IMR-90 (cell line): ENCODE results near the gene PCDHGB3. TPM values are rescaled to one million over a fixed set of nuclear protein-coding genes. Genes with fewer than 3 reads are reported as not detected.

Experiments used
- ATAC-seq: fragments of 200-7000 bp; cut with Tn5 transposase; 2 replicates; pipeline ENCODE4 v1.9.1; 2020; ENCODE audit warnings: low read depth, mild to moderate bottlenecking, moderate library complexity
- BruUV-seq: library from RNA; stranded (reverse); fragments of 400-500 nt; replicated peaks from 2 replicates; lab custom pipeline; 2021; lab: Mats Ljungman, UMichigan
- CTCF ChIA-PET: fragments of 300-600 bp; formaldehyde crosslinking; extraction: SDS; loops from one replicate; lab custom pipeline; 2021; ENCODE audit warnings: antibody characterized with exemption; lab: Yijun Ruan, JAX
- POLR2A ChIA-PET: fragments of 300-600 bp; sonication (Branson Sonifier 250); formaldehyde crosslinking; loops from one replicate; lab custom pipeline; 2022; ENCODE audit warnings: antibody characterized with exemption; ENCODE audit not compliant: unreplicated experiment; lab: Charles Lee
- DNase-seq: peaks from one replicate; pipeline ENCODE4 v3.0.0; 2013
- H2AFZ ChIP-seq: replicated peaks from 2 replicates; pipeline ENCODE3; 2013; ENCODE audit warnings: low read length, mild to moderate bottlenecking; ENCODE audit not compliant: poor library complexity
- H2AK5ac ChIP-seq: 2 replicates; pipeline ENCODE4 v1.6.1; 2013; ENCODE audit warnings: low read depth, low read length, inconsistent platforms
- H2AK9ac ChIP-seq: replicated peaks from 2 replicates; pipeline ENCODE3; 2013; ENCODE audit warnings: mild to moderate bottlenecking, low read depth, low read length, moderate library complexity; ENCODE audit not compliant: poor library complexity
- H2BK120ac ChIP-seq: 2 replicates; pipeline ENCODE4 v1.6.1; 2013; ENCODE audit warnings: low read depth, low read length, inconsistent platforms
- H2BK15ac ChIP-seq: 3 replicates; pipeline ENCODE4 v1.6.1; 2013; ENCODE audit warnings: low read depth, low read length, inconsistent platforms
- H2BK20ac ChIP-seq: 2 replicates; pipeline ENCODE4 v1.6.1; 2013; ENCODE audit warnings: low read depth, mild to moderate bottlenecking, inconsistent platforms, low read length, moderate library complexity
- H2BK5ac ChIP-seq: 2 replicates; pipeline ENCODE4 v1.6.1; 2013; ENCODE audit warnings: mild to moderate bottlenecking, low read depth, low read length, inconsistent platforms; ENCODE audit not compliant: poor library complexity, severe bottlenecking
- H3K14ac ChIP-seq: replicated peaks from 2 replicates; pipeline ENCODE4 v1.6.1; 2013; ENCODE audit warnings: low read depth, low read length, inconsistent platforms
- H3K18ac ChIP-seq: 2 replicates; pipeline ENCODE4 v1.6.1; 2013; ENCODE audit warnings: low read depth, low read length, control low read depth
- H3K23ac ChIP-seq: 2 replicates; pipeline ENCODE4 v1.6.1; 2013; ENCODE audit warnings: low read depth, low read length, inconsistent platforms
- H3K27ac ChIP-seq: 2 replicates; pipeline ENCODE4 v1.5.1; 2013; ENCODE audit warnings: mild to moderate bottlenecking, control low read depth, low read length; ENCODE audit not compliant: insufficient read depth
- H3K27me3 ChIP-seq: 2 replicates; pipeline ENCODE4 v1.6.1; 2013; ENCODE audit warnings: low read length; ENCODE audit not compliant: control insufficient read depth, insufficient read depth
- H3K36me3 ChIP-seq: 2 replicates; pipeline ENCODE4 v1.6.1; 2013; ENCODE audit warnings: low read length, mixed read lengths; ENCODE audit not compliant: control insufficient read depth, insufficient read depth
- H3K4ac ChIP-seq: 2 replicates; pipeline ENCODE4 v1.6.1; 2013; ENCODE audit warnings: low read depth, low read length, inconsistent platforms
- H3K4me1 ChIP-seq: 2 replicates; pipeline ENCODE4 v1.6.1; 2013; ENCODE audit warnings: low read length, mixed read lengths; ENCODE audit not compliant: control insufficient read depth, insufficient read depth
- H3K4me2 ChIP-seq: 2 replicates; pipeline ENCODE4 v1.6.1; 2013; ENCODE audit warnings: low read depth, mild to moderate bottlenecking, control low read depth, low read length, moderate library complexity
- H3K4me3 ChIP-seq: 2 replicates; pipeline ENCODE4 v1.5.1; 2013; ENCODE audit warnings: low read depth, mild to moderate bottlenecking, control low read depth, low read length, moderate library complexity; ENCODE audit not compliant: insufficient read depth
- H3K56ac ChIP-seq: 2 replicates; pipeline ENCODE4 v1.6.1; 2013; ENCODE audit warnings: low read length, inconsistent platforms; ENCODE audit not compliant: insufficient read depth; ENCODE audit errors: extremely low read depth
- H3K79me1 ChIP-seq, 2 experiments: 2 replicates each; pipeline ENCODE4 v1.6.1; 2013; ENCODE audit warnings: low read length in 2 of 2, inconsistent platforms in 1 of 2, low read depth in 1 of 2
- H3K9ac ChIP-seq: 2 replicates; pipeline ENCODE4 v1.6.1; 2013; ENCODE audit warnings: low read depth, low read length, control low read depth
- H3K9me1 ChIP-seq: 2 replicates; pipeline ENCODE4 v1.6.1; 2013; ENCODE audit warnings: low read length, inconsistent platforms; ENCODE audit not compliant: insufficient read depth
- H3K9me3 ChIP-seq: 2 replicates; pipeline ENCODE4 v1.6.1; 2013; ENCODE audit warnings: low read length; ENCODE audit not compliant: control insufficient read depth, insufficient read depth
- H4K20me1 ChIP-seq: 2 replicates; pipeline ENCODE4 v1.6.1; 2013; ENCODE audit warnings: low read length, inconsistent platforms; ENCODE audit not compliant: insufficient read depth
- H4K5ac ChIP-seq: 2 replicates; pipeline ENCODE4 v1.6.1; 2013; ENCODE audit warnings: mild to moderate bottlenecking, low read depth, low read length, control low read depth
- H4K8ac ChIP-seq, 2 experiments: 2 replicates each; pipeline ENCODE4 v1.6.1; 2013; ENCODE audit warnings: low read depth in 2 of 2, low read length in 2 of 2, control low read depth in 1 of 2, inconsistent platforms in 1 of 2
- H4K91ac ChIP-seq: 2 replicates; pipeline ENCODE4 v1.6.1; 2013; ENCODE audit warnings: low read depth, low read length, inconsistent platforms; ENCODE audit not compliant: insufficient read depth
- CEBPB ChIP-seq: IDR thresholded peaks from 2 replicates; pipeline ENCODE4 v1.6.1; 2012; ENCODE audit warnings: low read depth, low read length, improper control_type of control experiment
- CTCF ChIP-seq: conservative IDR thresholded peaks from 2 replicates; pipeline ENCODE4 v1.5.1; 2012; ENCODE audit warnings: mild to moderate bottlenecking, low read depth, low read length, improper control_type of control experiment
- RAD21 ChIP-seq: IDR thresholded peaks from 2 replicates; pipeline ENCODE4 v1.6.1; 2012; ENCODE audit warnings: low read length, improper control_type of control experiment
- SMC3 ChIP-seq: fragments of 150-350 bp; IDR thresholded peaks from 2 replicates; pipeline ENCODE4 v1.6.1; 2016; ENCODE audit warnings: low read depth, mild to moderate bottlenecking, antibody characterized with exemption, low read length, moderate library complexity
- USF2 ChIP-seq: fragments of 150-350 bp; IDR thresholded peaks from 2 replicates; pipeline ENCODE4 v1.6.1; 2017; ENCODE audit warnings: mild to moderate bottlenecking, antibody characterized with exemption, low read length, low read depth
- WGBS, 2 experiments: methylation state at CpG; one replicate each; pipeline versions ENCODE4 v1.1.5 to v1.1.7; 2013; ENCODE audit warnings: missing lambda C conversion rate in 2 of 2; ENCODE audit not compliant: insufficient read length in 1 of 2; ENCODE audit errors: extremely low coverage in 2 of 2; 5-methylcytosine and 5-hydroxymethylcytosine counted together
- dilution Hi-C: fragments of 300-500 bp; cut with HindIII; formaldehyde crosslinking; loops from one replicate; pipeline ENCODE4 v1.14.3; 2018; ENCODE audit warnings: low sequenced_read_pairs; ENCODE audit not compliant: unreplicated experiment
- in situ Hi-C: fragments of 300-500 bp; cut with MboI; formaldehyde crosslinking; loops from 3 replicates; pipeline ENCODE4 v1.14.3; 2019; ENCODE audit warnings: low sequenced_read_pairs, inconsistent platforms, mixed read lengths
- intact Hi-C: fragments of 100-400 bp; cut with micrococcal nuclease; formaldehyde crosslinking; loops from 2 replicates; pipeline ENCODE4 v1.10.0; 2022
- polyA plus RNA-seq, 3 experiments: library from polyadenylated mRNA; depleted of rRNA; stranded (reverse); fragments of >200 nt; gene quantifications; 2 replicates each; pipeline ENCODE4 v1.2.3, GENCODE V29; 2012; ENCODE audit warnings: low replicate concordance in 1 of 3
- total RNA-seq: library from RNA; depleted of rRNA; stranded (reverse); fragments of >200 nt; gene quantifications from 2 replicates; pipeline ENCODE4 v1.2.3, GENCODE V29; 2012

PCDHGB3 gene
- total and polyA plus RNA-seq, 2 of the 4 experiments (the other 2 are of a cell fraction): 3.4 to 5.9 TPM

- ChIA-PET POLR2A (no interaction called here), CTCF (interaction anchor here (0.7 to 1.9 kb wide), 5 partner anchors 8 to 554 kb away, joined by 3 to 6 read pairs (median 3); partner anchors contain the start of gene PCDHGA1)
- in situ Hi-C loops (no loop called here), intact Hi-C loops (no loop called here), dilution Hi-C loops (no loop called here)
- ATAC-seq (peak; percentile 79), DNase-seq (peak; percentile 66)
- Histone ChIP-seq H2AK5ac (no peak within 1 kb of the TSS), H2BK20ac (no peak within 1 kb of the TSS), H3K27me3 (no peaks in the 10 kb centered on the region; the same call in 1 of the 2 replicates), H3K23ac (no peak within 1 kb of the TSS), H3K56ac (peak within 1 kb of the TSS; percentile 68; the same call in 1 of the 2 replicates), H3K9me1 (no peaks in the 10 kb centered on the region), H2AK9ac (peak within 1 kb of the TSS; percentile 25), H4K5ac (peak within 1 kb of the TSS; percentile 33; the same call in 1 of the 2 replicates), H3K9me3 (peaks cover 32% of the 10 kb centered on the region), H3K79me1 (no peaks in the 10 kb centered on the region), H3K4me3 (peak within 1 kb of the TSS; percentile 50), H3K18ac (peak within 1 kb of the TSS; percentile 22; the same call in 1 of the 2 replicates), H3K9ac (no peak within 1 kb of the TSS; the same call in 1 of the 2 replicates), H3K4ac (peak within 1 kb of the TSS; percentile 43; the same call in 1 of the 2 replicates), H4K91ac (peak within 1 kb of the TSS; percentile 28; the same call in 1 of the 2 replicates), H4K8ac (peak within 1 kb of the TSS in 1 of 2 experiments; percentile 71; a peak in 1 of 4 replicates), H2BK15ac (no peak within 1 kb of the TSS; the same call in 2 of the 3 replicates), H3K4me2 (peak within 1 kb of the TSS; percentile 58), H2BK120ac (no peak within 1 kb of the TSS), H4K20me1 (no peaks in the 10 kb centered on the region), H2AFZ (peak within 1 kb of the TSS; percentile 96), H3K27ac (no peak within 1 kb of the TSS), H2BK5ac (peak within 1 kb of the TSS; percentile 44), H3K4me1 (no peaks in the 10 kb centered on the region), H3K14ac (no peak within 1 kb of the TSS; the same call in 1 of the 2 replicates), H3K36me3 (peaks cover 2% of the 10 kb centered on the region; the same call in 1 of the 2 replicates)
- WGBS, 2 experiments: no CpG with 5 or more reads among the region's 27 CpGs
- BruUV-seq: no TSS peak
- TF ChIP-seq RAD21 (peak; percentile 56), SMC3 (0 out of 2 replicates have a peak, but pooled peaks have one; percentile 26), USF2 (no peak), CTCF (peak; percentile 54), CEBPB (peak; percentile 34; the same call in 1 of the 2 replicates)
Observed at GRCh38 chr5:141338538-141339306, 31.3 kb upstream of the PCDHGB3 start, which contains the start of gene PCDHGA2. Gene PCDHGA2, plus strand, starts transcription at chr5:141338760.
